ENCODE results near the gene KRTAP12-1. TPM values are rescaled to one million over a fixed set of nuclear protein-coding genes. Genes with fewer than 3 reads are reported as not detected.
A peak's percentile ranks its signal among the peaks of the same experiment; 100 is the strongest.
"Not testable (repeated sequence)": the region's sequence is repeated elsewhere in the genome, so short reads cannot be mapped to it uniquely, and the experiment has no call there.

The KRTAP12-1 gene
- total RNA-seq, 1 donor from 2014 or later, result not detected

DNA sequence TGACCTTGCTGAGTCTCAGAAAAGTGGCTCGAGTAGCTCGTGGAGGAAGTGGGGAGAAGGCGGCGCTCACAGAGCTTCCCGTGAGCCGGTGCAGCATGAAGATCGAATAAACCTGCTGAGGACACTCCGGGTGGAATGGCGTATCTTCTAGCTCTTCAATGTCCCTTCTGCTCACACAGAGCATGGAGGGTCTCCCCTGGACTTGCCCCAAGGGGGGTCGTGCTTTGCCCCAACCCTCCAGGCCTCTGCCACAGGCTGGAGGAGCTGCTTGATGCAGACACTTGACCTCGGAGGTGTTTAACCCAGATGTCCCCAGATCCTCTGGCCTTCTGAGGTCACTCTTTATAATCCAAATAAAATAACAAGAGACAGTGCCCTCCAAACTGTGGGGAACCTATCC, 12.8 kb upstream of the KRTAP12-1 start:
- H3K27ac Mint-ChIP-seq (ENCODE audit: unreplicated experiment), result no peak overlapping the region
- peaks cover 4% of the 10 kb centered on the region for H3K36me3 Mint-ChIP-seq (ENCODE audit: unreplicated experiment)
- H3K4me3 Mint-ChIP-seq (ENCODE audit: unreplicated experiment), result no peak overlapping the region
- H3K27me3 Mint-ChIP-seq (ENCODE audit: unreplicated experiment), result peaks cover 36% of the 10 kb centered on the region
- peaks cover 15% of the 10 kb centered on the region for H3K9me3 Mint-ChIP-seq (ENCODE audit: unreplicated experiment)
- no peak for DNase-seq (ENCODE audit: extremely low spot score, unreplicated experiment)
- H3K4me1 Mint-ChIP-seq (ENCODE audit: unreplicated experiment), result peaks cover 27% of the 10 kb centered on the region
- TF ChIP-seq, protein P1, sequence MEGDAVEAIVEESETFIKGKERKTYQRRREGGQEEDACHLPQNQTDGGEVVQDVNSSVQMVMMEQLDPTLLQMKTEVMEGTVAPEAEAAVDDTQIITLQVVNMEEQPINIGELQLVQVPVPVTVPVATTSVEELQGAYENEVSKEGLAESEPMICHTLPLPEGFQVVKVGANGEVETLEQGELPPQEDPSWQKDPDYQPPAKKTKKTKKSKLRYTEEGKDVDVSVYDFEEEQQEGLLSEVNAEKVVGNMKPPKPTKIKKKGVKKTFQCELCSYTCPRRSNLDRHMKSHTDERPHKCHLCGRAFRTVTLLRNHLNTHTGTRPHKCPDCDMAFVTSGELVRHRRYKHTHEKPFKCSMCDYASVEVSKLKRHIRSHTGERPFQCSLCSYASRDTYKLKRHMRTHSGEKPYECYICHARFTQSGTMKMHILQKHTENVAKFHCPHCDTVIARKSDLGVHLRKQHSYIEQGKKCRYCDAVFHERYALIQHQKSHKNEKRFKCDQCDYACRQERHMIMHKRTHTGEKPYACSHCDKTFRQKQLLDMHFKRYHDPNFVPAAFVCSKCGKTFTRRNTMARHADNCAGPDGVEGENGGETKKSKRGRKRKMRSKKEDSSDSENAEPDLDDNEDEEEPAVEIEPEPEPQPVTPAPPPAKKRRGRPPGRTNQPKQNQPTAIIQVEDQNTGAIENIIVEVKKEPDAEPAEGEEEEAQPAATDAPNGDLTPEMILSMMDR (IDR thresholded peaks at IDR 0.05), result no peak

DNA sequence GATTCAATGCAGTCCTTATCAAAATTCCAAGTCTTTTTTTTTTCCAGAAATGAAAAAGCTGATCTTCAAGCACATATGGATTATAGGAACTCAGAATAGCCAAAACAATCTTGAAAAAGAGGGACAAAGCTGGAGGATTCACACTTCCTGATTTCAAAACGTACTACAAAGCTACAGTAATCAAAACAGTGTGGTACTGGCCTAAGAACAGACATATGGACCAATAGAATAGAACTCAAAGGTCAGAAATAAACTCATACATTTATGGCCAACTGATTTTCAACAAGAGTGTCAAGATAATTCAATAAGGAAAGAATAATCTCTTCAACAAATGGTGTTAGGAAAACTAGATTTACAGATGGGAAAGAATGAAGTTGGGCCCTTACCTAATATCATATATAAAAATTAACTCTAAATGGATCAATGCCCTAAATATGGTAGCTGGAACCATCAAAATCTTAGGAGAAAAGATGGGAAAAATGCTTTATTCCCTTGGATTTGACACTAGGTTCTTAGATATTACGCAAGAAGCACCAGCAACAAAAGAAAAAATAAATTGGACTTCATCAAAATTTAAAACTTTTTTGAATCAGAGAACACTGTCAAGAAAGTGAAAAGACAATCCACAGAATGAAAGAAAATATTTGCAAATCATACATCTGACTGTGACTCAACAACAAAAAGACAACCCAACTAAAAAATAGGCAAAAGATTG, 11.0 kb upstream of the KRTAP12-1 start:
- Mint-ChIP-seq H3K27me3 (ENCODE audit: unreplicated experiment) (peaks cover 38% of the 10 kb centered on the region), H3K4me1 (ENCODE audit: unreplicated experiment) (peaks cover 15% of the 10 kb centered on the region), H3K36me3 (ENCODE audit: unreplicated experiment) (peaks cover 4% of the 10 kb centered on the region), H3K9me3 (ENCODE audit: unreplicated experiment) (peaks cover 15% of the 10 kb centered on the region), H3K4me3 (ENCODE audit: unreplicated experiment) (no peak overlapping the region), H3K27ac (ENCODE audit: unreplicated experiment) (no peak overlapping the region)
- TF ChIP-seq, protein P1 (IDR thresholded peaks at IDR 0.05), result no peak
- DNase-seq (ENCODE audit: extremely low spot score, unreplicated experiment), result no peak

DNA sequence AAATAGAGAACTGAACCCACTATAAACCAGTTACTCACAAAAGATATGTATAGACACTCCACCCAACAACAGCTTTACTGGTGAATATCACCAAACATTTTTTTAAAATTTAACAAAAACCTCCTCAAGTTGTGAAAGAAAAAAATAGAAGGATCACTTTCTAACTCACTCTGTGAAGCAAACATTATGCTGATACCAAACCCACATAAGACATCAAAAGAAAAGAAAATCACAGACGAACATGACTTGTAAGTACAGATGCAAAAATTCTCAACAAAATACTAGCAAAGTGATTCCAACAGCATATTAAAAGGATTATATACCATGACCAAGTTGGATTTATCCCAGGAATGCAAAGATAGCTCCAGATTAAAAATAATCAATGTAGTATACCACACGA, 9.7 kb upstream of the KRTAP12-1 start:
- peaks cover 44% of the 10 kb centered on the region for H3K27me3 Mint-ChIP-seq (ENCODE audit: unreplicated experiment)
- peaks cover 4% of the 10 kb centered on the region for H3K36me3 Mint-ChIP-seq (ENCODE audit: unreplicated experiment)
- H3K4me3 Mint-ChIP-seq (ENCODE audit: unreplicated experiment), result no peak overlapping the region

DNA sequence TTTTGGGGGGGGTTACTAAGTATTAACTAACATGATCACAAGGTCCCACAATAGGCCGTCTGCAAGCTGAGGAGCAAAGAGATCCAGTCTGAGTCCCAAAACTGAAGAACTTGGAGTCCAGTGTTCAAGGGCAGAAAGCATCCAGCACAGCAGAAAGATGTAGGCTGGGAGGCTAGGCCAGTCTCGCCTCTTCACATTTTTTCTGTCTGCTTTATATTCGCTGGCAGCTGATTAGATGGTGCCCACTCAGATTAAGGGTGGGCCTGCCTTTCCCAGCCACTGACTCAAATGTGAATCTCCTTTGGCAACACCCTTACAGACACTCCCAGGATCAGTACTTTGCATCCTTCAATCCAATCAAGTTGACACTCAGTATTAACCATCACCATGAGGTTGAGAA, 7.8 kb upstream of the KRTAP12-1 start:
- Mint-ChIP-seq H3K9me3 (ENCODE audit: unreplicated experiment) (peaks cover 15% of the 10 kb centered on the region), H3K4me1 (ENCODE audit: unreplicated experiment) (peaks cover 15% of the 10 kb centered on the region), H3K27me3 (ENCODE audit: unreplicated experiment) (peaks cover 54% of the 10 kb centered on the region)
- H3K36me3 Mint-ChIP-seq (ENCODE audit: unreplicated experiment); H3K4me3 Mint-ChIP-seq (ENCODE audit: unreplicated experiment); H3K27ac Mint-ChIP-seq (ENCODE audit: unreplicated experiment): not testable (repeated sequence)
- peak; percentile 54 for DNase-seq (ENCODE audit: extremely low spot score, unreplicated experiment)

More for the DNA sequence above, 9.7 kb upstream of the KRTAP12-1 start:
- H3K9me3 Mint-ChIP-seq (ENCODE audit: unreplicated experiment), result peaks cover 15% of the 10 kb centered on the region
- H3K27ac Mint-ChIP-seq (ENCODE audit: unreplicated experiment), result no peak overlapping the region
- no peak for DNase-seq (ENCODE audit: extremely low spot score, unreplicated experiment)
- H3K4me1 Mint-ChIP-seq (ENCODE audit: unreplicated experiment), result peaks cover 18% of the 10 kb centered on the region
- TF ChIP-seq, protein P1 (IDR thresholded peaks at IDR 0.05), result no peak

DNA sequence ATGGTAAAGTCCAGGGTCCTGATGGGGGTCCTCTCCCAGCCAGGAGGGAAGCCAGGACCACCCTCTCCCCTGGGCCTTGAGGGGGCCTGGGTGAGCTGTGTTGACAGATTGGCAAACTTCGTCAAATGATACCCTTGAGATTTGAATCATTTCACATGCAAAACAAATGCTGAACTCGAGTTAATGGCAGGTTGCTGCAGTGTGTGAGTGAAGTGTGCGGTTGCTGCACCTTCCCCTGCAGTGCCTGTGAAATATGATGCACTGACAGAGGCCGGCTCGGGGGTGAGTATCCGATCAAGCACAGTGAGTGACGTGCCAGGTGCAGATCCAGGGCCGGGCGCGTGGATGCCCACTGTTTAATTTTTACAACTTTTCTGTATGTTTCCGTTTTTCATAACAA, 5.7 kb upstream of the KRTAP12-1 start:
- Mint-ChIP-seq H3K27me3 (ENCODE audit: unreplicated experiment) (peaks cover 72% of the 10 kb centered on the region), H3K27ac (ENCODE audit: unreplicated experiment) (no peak overlapping the region), H3K9me3 (ENCODE audit: unreplicated experiment) (peaks cover 5% of the 10 kb centered on the region), H3K36me3 (ENCODE audit: unreplicated experiment) (peaks cover under 1% of the 10 kb centered on the region), H3K4me3 (ENCODE audit: unreplicated experiment) (no peak overlapping the region), H3K4me1 (ENCODE audit: unreplicated experiment) (peaks cover 15% of the 10 kb centered on the region)
- TF ChIP-seq, protein P1 (IDR thresholded peaks at IDR 0.05), result no peak
- DNase-seq (ENCODE audit: extremely low spot score, unreplicated experiment), result peak; percentile 62

Data from osteocyte (in vitro differentiated cells).